HG02938 (cell line): ENCODE measurements around the gene RET.
A peak's percentile ranks its signal among the peaks of the same experiment; 100 is the strongest.

Experiments used
- ATAC-seq: cut with Tn5 transposase; IDR thresholded peaks from one replicate; pipeline ENCODE4 v1.9.1; 2021; ENCODE audit warnings: mild to moderate bottlenecking, moderate library complexity; ENCODE audit not compliant: unreplicated experiment

RET gene

GRCh38 chr10:43160046-43160920 is 83.4 kb downstream of the RET start:
- ATAC-seq = peak; percentile 53

- peak; percentile 81 for ATAC-seq
Measured at GRCh38 chr10:43160921-43161255, 84.0 kb downstream of the RET start.

GRCh38 chr10:43162604-43163003 is 85.7 kb downstream of the RET start:
- no peak for ATAC-seq

GRCh38 chr10:43166207-43166879 is 89.5 kb downstream of the RET start:
- no peak for ATAC-seq

- no peak for ATAC-seq
Measured at GRCh38 chr10:43166880-43167497, 90.1 kb downstream of the RET start.

GRCh38 chr10:43167498-43167889 is 90.6 kb downstream of the RET start:
- ATAC-seq = no peak

GRCh38 chr10:43170491-43170890 is 93.6 kb downstream of the RET start:
- ATAC-seq = no peak

GRCh38 chr10:43172645-43173044 is 95.8 kb downstream of the RET start:
- ATAC-seq = no peak

- ATAC-seq = no peak
Measured at GRCh38 chr10:43173120-43173519, 96.3 kb downstream of the RET start.

GRCh38 chr10:43174969-43175368 is 98.1 kb downstream of the RET start:
- ATAC-seq = no peak

GRCh38 chr10:43176271-43176670 is 99.4 kb downstream of the RET start:
- no peak for ATAC-seq

- no peak for ATAC-seq
Measured at GRCh38 chr10:43177595-43177994, 100.7 kb downstream of the RET start.
